GM12878 (cell line): ENCODE data around the gene GGACT. TPM values are rescaled to one million over a fixed set of nuclear protein-coding genes. Genes with fewer than 3 reads are reported as not detected.

ENCODE experiments used
- ATAC-seq: fragments of 200-7000 bp; cut with Tn5 transposase; 3 replicates; pipeline ENCODE4 v1.9.1; 2020; ENCODE audit warnings: mild to moderate bottlenecking, moderate library complexity
- BruUV-seq: library from RNA; stranded (reverse); fragments of 400-500 nt; replicated peaks from 2 replicates; lab custom pipeline; 2021; lab: Mats Ljungman, UMichigan
- CTCF ChIA-PET: fragments of 300-600 bp; sonication (Branson Sonifier 250); formaldehyde crosslinking; extraction: SDS; loops from one replicate; lab custom pipeline; 2021; ENCODE audit warnings: inconsistent platforms; lab: Yijun Ruan, JAX
- POLR2A ChIA-PET: fragments of 350-600 bp; formaldehyde crosslinking; extraction: SDS; loops from one replicate; lab custom pipeline; 2021; ENCODE audit warnings: inconsistent platforms; lab: Charles Lee
- RAD21 ChIA-PET: fragments of 300-600 bp; sonication (Branson Sonifier 250); formaldehyde crosslinking; loops from one replicate; lab custom pipeline; 2023; ENCODE audit warnings: antibody characterized with exemption; ENCODE audit not compliant: unreplicated experiment; lab: Charles Lee
- SMC1A ChIA-PET: fragments of 300-600 bp; sonication (Branson Sonifier 250); formaldehyde crosslinking; loops from one replicate; lab custom pipeline; 2023; ENCODE audit not compliant: unreplicated experiment, uncharacterized antibody; lab: Charles Lee
- DNase-seq: peaks from one replicate; pipeline ENCODE4 v3.0.0-alpha.2; 2011; ENCODE audit warnings: low read depth, low spot score
- FAIRE-seq: peaks from 3 replicates; lab custom pipeline; 2011; peaks lifted over from hg19 to GRCh38; lab: Jason Lieb, UNC
- H2AFZ ChIP-seq: 2 replicates; pipeline ENCODE4 v1.6.0; 2011; ENCODE audit warnings: low read depth, low read length, control low read depth; ENCODE audit not compliant: control insufficient read depth
- H3K27ac ChIP-seq: 2 replicates; pipeline ENCODE4 v1.5.1; 2011; ENCODE audit warnings: control low read depth; ENCODE audit not compliant: control insufficient read depth, insufficient read depth
- H3K27me3 ChIP-seq, 2 experiments: replicated peaks in 1 of 2; 2 replicates each; pipeline versions ENCODE4 v1.6.0 to v1.6.1; 2011; ENCODE audit warnings: low read length in 1 of 2; ENCODE audit not compliant: control insufficient read depth in 2 of 2, insufficient read depth in 2 of 2
- H3K36me3 ChIP-seq, 2 experiments: 2 replicates each; pipeline ENCODE4 v1.5.1; 2011; ENCODE audit warnings: low read length in 1 of 2; ENCODE audit not compliant: control insufficient read depth in 2 of 2, insufficient read depth in 2 of 2
- H3K4me1 ChIP-seq: 2 replicates; pipeline ENCODE4 v1.6.1; 2011; ENCODE audit warnings: mild to moderate bottlenecking, low read length, moderate library complexity, mixed read lengths; ENCODE audit not compliant: control insufficient read depth, insufficient read depth
- H3K4me2 ChIP-seq: 2 replicates; pipeline ENCODE4 v1.6.0; 2011; ENCODE audit warnings: control low read depth; ENCODE audit not compliant: control insufficient read depth, insufficient read depth
- H3K4me3 ChIP-seq: fragments of 200-600 bp; sonication (generic); 2 replicates; pipeline ENCODE4 v1.5.1; 2016
- H3K79me2 ChIP-seq: 2 replicates; pipeline ENCODE4 v1.6.0; 2011; ENCODE audit warnings: low read length; ENCODE audit not compliant: control insufficient read depth, insufficient read depth
- H3K9ac ChIP-seq: 2 replicates; pipeline ENCODE4 v1.8.0; 2011; ENCODE audit warnings: low read length, control low read depth, mixed read lengths; ENCODE audit not compliant: control insufficient read depth, insufficient read depth
- H3K9me3 ChIP-seq: replicated peaks from 3 replicates; pipeline ENCODE4 v1.5.1; 2011; ENCODE audit warnings: mild to moderate bottlenecking, low read length; ENCODE audit not compliant: control insufficient read depth, insufficient read depth
- H4K20me1 ChIP-seq: 2 replicates; pipeline ENCODE4 v1.6.0; 2011; ENCODE audit not compliant: control insufficient read depth, insufficient read depth
- ESRRA ChIP-seq: IDR thresholded peaks from 2 replicates; pipeline ENCODE4 v1.6.1; 2012; ENCODE audit warnings: mild to moderate bottlenecking, low read length, improper control_type of control experiment
- HDAC6 ChIP-seq: fragments of 200-600 bp; sonication (generic); IDR thresholded peaks from one replicate; pipeline ENCODE4 v1.8.0; 2017; ENCODE audit warnings: antibody characterized with exemption; ENCODE audit not compliant: unreplicated experiment
- IRF3 ChIP-seq: fragments of 450-650 bp; IDR thresholded peaks from 2 replicates; pipeline ENCODE4 v1.6.1; 2014; ENCODE audit warnings: mild to moderate bottlenecking
- MYB ChIP-seq: fragments of 150-350 bp; IDR thresholded peaks from 2 replicates; pipeline ENCODE4 v1.6.1; 2014; ENCODE audit warnings: mild to moderate bottlenecking, low read depth, low read length, borderline replicate concordance
- NR2C2 ChIP-seq: IDR thresholded peaks from 2 replicates; pipeline ENCODE4 v1.6.1; 2011; ENCODE audit warnings: borderline replicate concordance, low read depth; ENCODE audit not compliant: control insufficient read depth, insufficient read length
- POLR2AphosphoS5 ChIP-seq: IDR thresholded peaks from 2 replicates; pipeline ENCODE4 v1.6.1; 2011; ENCODE audit warnings: mild to moderate bottlenecking, low read length, inconsistent platforms
- RBBP5 ChIP-seq: fragments of 200-600 bp; sonication (generic); conservative IDR thresholded peaks from 2 replicates; pipeline ENCODE4 v1.6.1; 2016
- SREBF1 ChIP-seq: IDR thresholded peaks from 2 replicates; pipeline ENCODE4 v1.6.1; 2012; ENCODE audit warnings: mild to moderate bottlenecking, low read length
- STAT3 ChIP-seq: IDR thresholded peaks from 2 replicates; pipeline ENCODE4 v1.6.1; 2011; ENCODE audit warnings: low read depth, low read length, improper control_type of control experiment
- TCF7 ChIP-seq: IDR thresholded peaks from 2 replicates; pipeline ENCODE4 v1.6.1; 2014; ENCODE audit warnings: antibody characterized with exemption, borderline replicate concordance
- USF1 ChIP-seq: IDR thresholded peaks from 2 replicates; pipeline ENCODE4 v1.6.1; 2011; ENCODE audit warnings: borderline replicate concordance, low read depth, mild to moderate bottlenecking, moderate library complexity, mixed read lengths, low read length; ENCODE audit not compliant: insufficient read depth; ENCODE audit errors: extremely low read length
- WRNIP1 ChIP-seq: IDR thresholded peaks from 2 replicates; pipeline ENCODE4 v1.6.1; 2011; ENCODE audit warnings: low read depth, low read length, improper control_type of control experiment, borderline replicate concordance
- ZBED1 ChIP-seq: IDR thresholded peaks from 2 replicates; pipeline ENCODE4 v1.6.1; 2016; ENCODE audit warnings: borderline replicate concordance
- WGBS: methylation state at CpG from one replicate; pipeline ENCODE4 v1.1.6; 2016; ENCODE audit warnings: low lambda C conversion rate; ENCODE audit not compliant: insufficient replicate concordance, insufficient coverage; ENCODE audit errors: missing lambda C conversion rate; 5-methylcytosine and 5-hydroxymethylcytosine counted together
- in situ Hi-C: fragments of 300-500 bp; cut with MboI; formaldehyde crosslinking; loops from 9 replicates; pipeline ENCODE4 v1.14.3; 2018; ENCODE audit warnings: mixed read lengths
- intact Hi-C: fragments of 100-400 bp; cut with micrococcal nuclease; formaldehyde crosslinking; loops from one replicate; pipeline ENCODE4 v1.14.2; 2022; ENCODE audit not compliant: unreplicated experiment
- polyA plus RNA-seq, 11 experiments: library from polyadenylated mRNA; depleted of rRNA in 4 of 11; unstranded in 6 of 11; stranded (reverse) in 5 of 11; fragments of >200 nt; fragmentation: Nextera tagmentation in 4 of 11; fragmentation: Illumina TruSeq in 1 of 11; extraction: Ambion mirVana in 4 of 11; extraction: Trizol in 1 of 11; gene quantifications; 1 replicate in 1 of 11; 2 replicates in 10 of 11; pipeline versions ENCODE4 v1.2.1 to v1.2.3, GENCODE V29; 2011 to 2016; ENCODE audit warnings: inconsistent platforms in 2 of 11, missing spikeins in 2 of 11, low read depth in 1 of 11
- total RNA-seq, 4 experiments: library from RNA; depleted of rRNA in 3 of 4; stranded (reverse); fragments of >200 nt in 3 of 4; fragmentation: Illumina TruSeq in 1 of 4; extraction: Trizol in 1 of 4; gene quantifications; 2 replicates each; pipeline versions ENCODE4 v1.2.1 to v1.2.3, GENCODE V29; 2013 to 2021
- TF ChIP-seq, protein P1 (sequence below): fragments of 450-650 bp; IDR thresholded peaks from 2 replicates; pipeline ENCODE4 v1.6.1; 2017; ENCODE audit warnings: mild to moderate bottlenecking, moderate library complexity
- TF ChIP-seq, protein P2 (sequence below): IDR thresholded peaks from 2 replicates; pipeline ENCODE4 v1.6.1; 2011; ENCODE audit warnings: borderline replicate concordance, low read depth, mild to moderate bottlenecking, moderate library complexity, low read length; ENCODE audit not compliant: insufficient read depth, poor library complexity, severe bottlenecking

Gene GGACT
- total and polyA plus RNA-seq, 10 of the 15 experiments (the other 5 are each of a cell fraction or from before 2014, with no cell fraction given): 0.61 to 8.8 (median 4.2) TPM

DNA sequence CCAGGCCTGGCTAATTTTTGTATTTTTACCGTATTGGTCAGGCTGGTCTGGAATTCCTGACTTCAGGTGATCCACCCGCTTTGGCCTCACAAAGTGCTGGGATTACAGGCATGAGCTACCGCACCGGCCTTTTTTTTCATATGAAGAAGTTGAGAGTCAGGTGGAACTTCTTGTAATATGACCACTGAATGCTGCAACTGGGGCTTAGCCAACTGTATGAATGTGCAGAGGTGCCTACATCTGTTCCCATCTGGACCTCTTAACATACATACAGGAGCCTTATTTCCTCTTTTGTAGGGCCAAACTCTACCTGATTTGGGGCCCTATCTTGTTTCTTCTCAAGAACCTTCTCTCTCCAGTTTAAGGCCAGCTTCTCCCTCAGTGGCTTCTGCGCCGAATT lies 11.9 kb upstream of the GGACT start (continued):
- no peak for TF ChIP-seq NR2C2
- TF ChIP-seq, protein P1, sequence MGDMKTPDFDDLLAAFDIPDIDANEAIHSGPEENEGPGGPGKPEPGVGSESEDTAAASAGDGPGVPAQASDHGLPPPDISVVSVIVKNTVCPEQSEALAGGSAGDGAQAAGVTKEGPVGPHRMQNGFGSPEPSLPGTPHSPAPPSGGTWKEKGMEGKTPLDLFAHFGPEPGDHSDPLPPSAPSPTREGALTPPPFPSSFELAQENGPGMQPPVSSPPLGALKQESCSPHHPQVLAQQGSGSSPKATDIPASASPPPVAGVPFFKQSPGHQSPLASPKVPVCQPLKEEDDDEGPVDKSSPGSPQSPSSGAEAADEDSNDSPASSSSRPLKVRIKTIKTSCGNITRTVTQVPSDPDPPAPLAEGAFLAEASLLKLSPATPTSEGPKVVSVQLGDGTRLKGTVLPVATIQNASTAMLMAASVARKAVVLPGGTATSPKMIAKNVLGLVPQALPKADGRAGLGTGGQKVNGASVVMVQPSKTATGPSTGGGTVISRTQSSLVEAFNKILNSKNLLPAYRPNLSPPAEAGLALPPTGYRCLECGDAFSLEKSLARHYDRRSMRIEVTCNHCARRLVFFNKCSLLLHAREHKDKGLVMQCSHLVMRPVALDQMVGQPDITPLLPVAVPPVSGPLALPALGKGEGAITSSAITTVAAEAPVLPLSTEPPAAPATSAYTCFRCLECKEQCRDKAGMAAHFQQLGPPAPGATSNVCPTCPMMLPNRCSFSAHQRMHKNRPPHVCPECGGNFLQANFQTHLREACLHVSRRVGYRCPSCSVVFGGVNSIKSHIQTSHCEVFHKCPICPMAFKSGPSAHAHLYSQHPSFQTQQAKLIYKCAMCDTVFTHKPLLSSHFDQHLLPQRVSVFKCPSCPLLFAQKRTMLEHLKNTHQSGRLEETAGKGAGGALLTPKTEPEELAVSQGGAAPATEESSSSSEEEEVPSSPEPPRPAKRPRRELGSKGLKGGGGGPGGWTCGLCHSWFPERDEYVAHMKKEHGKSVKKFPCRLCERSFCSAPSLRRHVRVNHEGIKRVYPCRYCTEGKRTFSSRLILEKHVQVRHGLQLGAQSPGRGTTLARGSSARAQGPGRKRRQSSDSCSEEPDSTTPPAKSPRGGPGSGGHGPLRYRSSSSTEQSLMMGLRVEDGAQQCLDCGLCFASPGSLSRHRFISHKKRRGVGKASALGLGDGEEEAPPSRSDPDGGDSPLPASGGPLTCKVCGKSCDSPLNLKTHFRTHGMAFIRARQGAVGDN: no peak

DNA sequence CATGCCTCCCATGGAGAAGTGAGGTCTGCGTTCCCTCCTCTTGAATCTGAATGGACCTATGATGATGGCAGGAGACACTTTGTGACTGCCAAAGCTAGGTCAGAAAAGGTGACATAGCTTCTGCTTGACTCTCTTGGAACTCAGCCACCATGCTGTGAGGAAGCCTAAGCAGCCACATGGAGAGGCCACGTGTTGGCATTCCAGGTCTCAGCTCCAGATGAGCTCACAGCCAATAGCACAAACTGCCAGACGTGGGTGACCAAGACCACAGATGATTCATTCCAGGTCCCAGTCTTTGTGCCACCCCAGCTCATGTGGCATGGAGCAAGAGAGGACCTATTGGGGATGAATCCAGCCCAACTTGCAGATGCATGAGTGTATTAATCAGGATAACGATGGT lies 8.7 kb upstream of the GGACT start:
- no TSS peak for BruUV-seq

More for the DNA sequence above, 8.7 kb upstream of the GGACT start:
- Histone ChIP-seq H3K79me2 (no peaks in the 10 kb centered on the region), H3K27ac (no peak overlapping the region), H3K9me3 (no peaks in the 10 kb centered on the region), H3K4me3 (no peak overlapping the region), H3K9ac (no peak overlapping the region), H3K4me1 (no peaks in the 10 kb centered on the region), H4K20me1 (no peaks in the 10 kb centered on the region), H3K36me3 (no peaks in the 10 kb centered on the region)
- FAIRE-seq: no peak
- no peak for DNase-seq
- 49% methylated on average over 4 of the region's 4 CpGs for WGBS
- in situ Hi-C loops: no loop called here
- ChIA-PET SMC1A (interaction anchor here (1.5 kb wide), 1 partner anchor 8 kb away, joined by 4 read pairs; no protein-coding TSS in a partner anchor), CTCF (interaction anchor here (1.3 to 1.6 kb wide), 3 partner anchors 22 to 125 kb away, joined by 3 to 6 read pairs (median 3); no protein-coding TSS in a partner anchor), POLR2A (no interaction called here)
- intact Hi-C loops: no loop called here
- no peak for TF ChIP-seq USF1
- TF ChIP-seq, protein P2, sequence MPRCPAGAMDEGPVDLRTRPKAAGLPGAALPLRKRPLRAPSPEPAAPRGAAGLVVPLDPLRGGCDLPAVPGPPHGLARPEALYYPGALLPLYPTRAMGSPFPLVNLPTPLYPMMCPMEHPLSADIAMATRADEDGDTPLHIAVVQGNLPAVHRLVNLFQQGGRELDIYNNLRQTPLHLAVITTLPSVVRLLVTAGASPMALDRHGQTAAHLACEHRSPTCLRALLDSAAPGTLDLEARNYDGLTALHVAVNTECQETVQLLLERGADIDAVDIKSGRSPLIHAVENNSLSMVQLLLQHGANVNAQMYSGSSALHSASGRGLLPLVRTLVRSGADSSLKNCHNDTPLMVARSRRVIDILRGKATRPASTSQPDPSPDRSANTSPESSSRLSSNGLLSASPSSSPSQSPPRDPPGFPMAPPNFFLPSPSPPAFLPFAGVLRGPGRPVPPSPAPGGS: no peak
- no peak for TF ChIP-seq WRNIP1
- no peak for TF ChIP-seq RBBP5
- no peak for TF ChIP-seq POLR2AphosphoS5
- no peak for TF ChIP-seq STAT3
- TF ChIP-seq MYB: no peak
- no peak for TF ChIP-seq SREBF1
- TF ChIP-seq IRF3: no peak
- TF ChIP-seq HDAC6: no peak
- no peak for TF ChIP-seq TCF7
- TF ChIP-seq ESRRA: no peak
- TF ChIP-seq ZBED1: no peak
- TF ChIP-seq, all 136 proteins: peak for 0
- H3K4me2 ChIP-seq: no peak overlapping the region
- RAD21 ChIA-PET: no interaction called here
- ATAC-seq: no peak
- H2AFZ ChIP-seq: no peak overlapping the region
- H3K27me3 ChIP-seq: no peaks in the 10 kb centered on the region
